ENCODE results near the gene DRD2. TPM values are rescaled to one million over a fixed set of nuclear protein-coding genes. Genes with fewer than 3 reads are reported as not detected.

Gene DRD2
- total and polyA plus RNA-seq, 2 of the 13 experiments (the other 11 are each of a cell fraction or from before 2014, with no cell fraction given): not detected

GRCh38 chr11:113419454-113420003 is 55.7 kb downstream of the DRD2 start (continued):
- TF ChIP-seq, protein P1, sequence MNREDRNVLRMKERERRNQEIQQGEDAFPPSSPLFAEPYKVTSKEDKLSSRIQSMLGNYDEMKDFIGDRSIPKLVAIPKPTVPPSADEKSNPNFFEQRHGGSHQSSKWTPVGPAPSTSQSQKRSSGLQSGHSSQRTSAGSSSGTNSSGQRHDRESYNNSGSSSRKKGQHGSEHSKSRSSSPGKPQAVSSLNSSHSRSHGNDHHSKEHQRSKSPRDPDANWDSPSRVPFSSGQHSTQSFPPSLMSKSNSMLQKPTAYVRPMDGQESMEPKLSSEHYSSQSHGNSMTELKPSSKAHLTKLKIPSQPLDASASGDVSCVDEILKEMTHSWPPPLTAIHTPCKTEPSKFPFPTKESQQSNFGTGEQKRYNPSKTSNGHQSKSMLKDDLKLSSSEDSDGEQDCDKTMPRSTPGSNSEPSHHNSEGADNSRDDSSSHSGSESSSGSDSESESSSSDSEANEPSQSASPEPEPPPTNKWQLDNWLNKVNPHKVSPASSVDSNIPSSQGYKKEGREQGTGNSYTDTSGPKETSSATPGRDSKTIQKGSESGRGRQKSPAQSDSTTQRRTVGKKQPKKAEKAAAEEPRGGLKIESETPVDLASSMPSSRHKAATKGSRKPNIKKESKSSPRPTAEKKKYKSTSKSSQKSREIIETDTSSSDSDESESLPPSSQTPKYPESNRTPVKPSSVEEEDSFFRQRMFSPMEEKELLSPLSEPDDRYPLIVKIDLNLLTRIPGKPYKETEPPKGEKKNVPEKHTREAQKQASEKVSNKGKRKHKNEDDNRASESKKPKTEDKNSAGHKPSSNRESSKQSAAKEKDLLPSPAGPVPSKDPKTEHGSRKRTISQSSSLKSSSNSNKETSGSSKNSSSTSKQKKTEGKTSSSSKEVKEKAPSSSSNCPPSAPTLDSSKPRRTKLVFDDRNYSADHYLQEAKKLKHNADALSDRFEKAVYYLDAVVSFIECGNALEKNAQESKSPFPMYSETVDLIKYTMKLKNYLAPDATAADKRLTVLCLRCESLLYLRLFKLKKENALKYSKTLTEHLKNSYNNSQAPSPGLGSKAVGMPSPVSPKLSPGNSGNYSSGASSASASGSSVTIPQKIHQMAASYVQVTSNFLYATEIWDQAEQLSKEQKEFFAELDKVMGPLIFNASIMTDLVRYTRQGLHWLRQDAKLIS (CRISPR knock-in tag; IDR thresholded peaks at IDR 0.05): no peak

DNA sequence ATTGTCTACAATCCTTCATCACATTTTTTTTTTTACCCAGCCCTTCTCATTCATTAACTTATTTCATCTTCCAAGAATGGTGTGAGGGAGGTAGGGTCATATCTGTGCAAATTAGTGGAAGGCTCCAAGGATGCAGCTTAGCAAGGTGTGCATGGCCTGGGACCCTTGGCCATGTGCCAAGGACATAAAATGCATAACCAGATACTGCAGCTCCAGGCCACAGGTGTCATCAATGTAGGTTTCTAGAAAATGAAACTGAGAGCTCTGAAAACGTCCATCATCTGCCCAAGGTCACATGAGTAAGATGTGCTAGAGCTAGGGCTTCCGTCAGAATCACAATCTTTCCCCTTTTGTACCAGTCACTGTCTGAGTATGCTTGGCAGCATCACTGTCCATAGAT is 57.8 kb downstream of the DRD2 start:
- Histone ChIP-seq H3K9ac (ENCODE audit: insufficient read depth, low read depth, low read length) (no peak overlapping the region), H3K4me3 (replicated peaks in 1 of 3; ENCODE audit: insufficient read depth in 1 of 3, low read depth in 2 of 3, low read length in 3 of 3) (no peak overlapping the region), H3K36me3 (replicated peaks in 1 of 2; ENCODE audit: control insufficient read depth in 1 of 2, insufficient read depth in 2 of 2, low read length in 2 of 2) (no peaks in the 10 kb centered on the region), H2AFZ (ENCODE audit: low read length) (no peak overlapping the region), H3K79me2 (ENCODE audit: insufficient read depth, low read length) (no peaks in the 10 kb centered on the region), H3K4me1 (ENCODE audit: insufficient read depth, low read length) (no peaks in the 10 kb centered on the region), H3K4me2 (ENCODE audit: low read depth, low read length) (no peak overlapping the region), H3K9me3 (ENCODE audit: low read length) (no peaks in the 10 kb centered on the region), H3K27me3 (ENCODE audit: control insufficient read depth in 1 of 2, insufficient read depth in 2 of 2, low read length in 2 of 2) (peaks cover 1 to 8% of the 10 kb centered on the region in 2 experiments; a peak in 2 of 5 replicates), H3K27ac (ENCODE audit: extremely low read length, insufficient read depth, low read length) (no peak overlapping the region), H4K20me1 (ENCODE audit: insufficient read depth, low read length) (no peaks in the 10 kb centered on the region)
- in situ Hi-C loops (cut with HindIII; ENCODE audit: extremely low pct_ligation_motif_present, low pct_unique_long_range_greater_than_20kb) (no loop called here), intact Hi-C loops (cut with micrococcal nuclease; ENCODE audit: unreplicated experiment) (no loop called here)
- DNase-seq (ENCODE audit: low spot score) (no peak), ATAC-seq (no peak), FAIRE-seq (no peak)
- BruUV-seq (replicated peaks): no TSS peak
- POLR2A ChIA-PET: no interaction called here
- 25% methylated on average over 2 of the region's 2 CpGs for WGBS (ENCODE audit: low lambda C conversion rate)
- CTCF ChIA-PET (ENCODE audit: low intra/inter-chr PET ratio, low total read pairs): no interaction called here
- TF ChIP-seq ZFP36L1 (CRISPR knock-in tag; IDR thresholded peaks at IDR 0.05) (no peak), KDM4B (CRISPR knock-in tag; IDR thresholded peaks at IDR 0.05) (no peak), PLSCR1 (CRISPR knock-in tag; IDR thresholded peaks at IDR 0.05; ENCODE audit: borderline replicate concordance) (no peak), POLR2G (IDR thresholded peaks at IDR 0.05; ENCODE audit: low read depth, low read length) (no peak), ZNF552 (CRISPR knock-in tag; IDR thresholded peaks at IDR 0.05; ENCODE audit: borderline replicate concordance) (no peak), ZNF143 (CRISPR knock-in tag; IDR thresholded peaks at IDR 0.05) (no peak), NFYC (CRISPR knock-in tag; IDR thresholded peaks at IDR 0.05) (no peak), ELF4 (CRISPR knock-in tag; IDR thresholded peaks at IDR 0.05; ENCODE audit: borderline replicate concordance) (no peak), ZNF17 (CRISPR knock-in tag; IDR thresholded peaks at IDR 0.05) (no peak), ATRX (CRISPR knock-in tag; IDR thresholded peaks at IDR 0.05; ENCODE audit: borderline replicate concordance) (no peak)
- TF ChIP-seq, protein P2, sequence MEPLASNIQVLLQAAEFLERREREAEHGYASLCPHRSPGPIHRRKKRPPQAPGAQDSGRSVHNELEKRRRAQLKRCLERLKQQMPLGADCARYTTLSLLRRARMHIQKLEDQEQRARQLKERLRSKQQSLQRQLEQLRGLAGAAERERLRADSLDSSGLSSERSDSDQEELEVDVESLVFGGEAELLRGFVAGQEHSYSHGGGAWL (CRISPR knock-in tag; IDR thresholded peaks at IDR 0.05): no peak
